GM12872 (cell line): ENCODE results near the gene GTF3C5.

ENCODE experiments used
- CTCF ChIP-seq: IDR thresholded peaks from 3 replicates; pipeline ENCODE4 v1.5.1; 2011; ENCODE audit warnings: low read depth, mild to moderate bottlenecking, low read length, moderate library complexity; ENCODE audit not compliant: insufficient read depth

The GTF3C5 gene

GRCh38 chr9:133102190-133103021 is 71.6 kb downstream of the GTF3C5 start:
- no peak for TF ChIP-seq CTCF

- TF ChIP-seq CTCF, result peak; percentile 90
Measured at GRCh38 chr9:133103183-133103986, 72.6 kb downstream of the GTF3C5 start.

GRCh38 chr9:133103987-133104505 is 73.2 kb downstream of the GTF3C5 start:
- TF ChIP-seq CTCF, result no peak

- no peak for TF ChIP-seq CTCF
Measured at GRCh38 chr9:133104718-133105460, 74.1 kb downstream of the GTF3C5 start.

- no peak for TF ChIP-seq CTCF
Measured at GRCh38 chr9:133105461-133105770, 74.6 kb downstream of the GTF3C5 start.

- no peak for TF ChIP-seq CTCF
Measured at GRCh38 chr9:133106511-133107244, 75.9 kb downstream of the GTF3C5 start.

- TF ChIP-seq CTCF, result no peak
Measured at GRCh38 chr9:133107245-133107722, 76.5 kb downstream of the GTF3C5 start.
